Sigmoid colon (tissue), 7 donors: Measurements from ENCODE around the gene KRTAP3-3. TPM values are rescaled to one million over a fixed set of nuclear protein-coding genes. Genes with fewer than 3 reads are reported as not detected.

Experiments
- DNase-seq: peaks from one replicate; pipeline ENCODE4 v3.0.0-alpha.2; 2019
- H3K27ac ChIP-seq, 4 donors: fragments of 200-600 bp; sonication (generic); one replicate each; pipeline ENCODE4 v1.5.1; 2016 to 2019; ENCODE audit warnings: mild to moderate bottlenecking in 1 of 4
- H3K27me3 ChIP-seq, 3 donors: fragments of 200-600 bp; sonication (generic); one replicate each; pipeline ENCODE4 v1.5.1; 2019; ENCODE audit warnings: mild to moderate bottlenecking in 1 of 3
- H3K36me3 ChIP-seq, 4 donors: fragments of 200-600 bp; sonication (generic); one replicate each; pipeline ENCODE4 v1.5.1; 2016 to 2019
- H3K4me1 ChIP-seq, 4 donors: fragments of 200-600 bp; sonication (generic); one replicate each; pipeline ENCODE4 v1.5.1; 2017 to 2019
- H3K4me3 ChIP-seq, 4 donors: fragments of 200-600 bp; sonication (generic); one replicate each; pipeline ENCODE4 v1.5.1; 2017 to 2019; ENCODE audit warnings: mild to moderate bottlenecking in 2 of 4, moderate library complexity in 1 of 4
- H3K9me3 ChIP-seq, 4 donors: fragments of 200-600 bp in 3 of 4; sonication (generic) in 3 of 4; one replicate each; pipeline versions ENCODE4 v1.5.1 to v1.6.1; 2013 to 2019
- EP300 ChIP-seq, 4 donors: sonication (generic); formaldehyde crosslinking; IDR thresholded peaks; one replicate each; pipeline ENCODE4 v1.6.1; 2017; ENCODE audit warnings: antibody characterized with exemption in 4 of 4
- POLR2A ChIP-seq, 2 donors: fragments of 450-650 bp; IDR thresholded peaks; one replicate each; pipeline ENCODE4 v1.6.1; 2016; ENCODE audit warnings: antibody characterized with exemption in 2 of 2, mild to moderate bottlenecking in 2 of 2, moderate library complexity in 2 of 2
- POLR2AphosphoS5 ChIP-seq, 4 donors: sonication (generic); formaldehyde crosslinking; IDR thresholded peaks; one replicate each; pipeline ENCODE4 v1.6.1; 2017; ENCODE audit warnings: antibody characterized with exemption in 4 of 4
- WGBS, 2 donors: extraction: QIAGEN DNeasy Blood & Tissue Kit; methylation state at CpG; one replicate each; pipeline ENCODE4 v1.1.7; 2013; 5-methylcytosine and 5-hydroxymethylcytosine counted together
- intact Hi-C: fragments of 100-400 bp; cut with DNase I; formaldehyde crosslinking; loops from one replicate; pipeline ENCODE4 v1.15.1; 2023
- polyA plus RNA-seq, 3 donors: library from polyadenylated mRNA; stranded (reverse); fragments of 200-250 nt; gene quantifications; one replicate each; pipeline ENCODE4 v1.2.3, GENCODE V29; 2013
- total RNA-seq, 4 donors: library from RNA; depleted of rRNA; stranded (reverse); fragments of >200 nt; gene quantifications; one replicate each; pipeline ENCODE4 v1.1.0, GENCODE V29; 2016
- TF ChIP-seq, protein P1 (sequence below), 4 experiments: fragments of 450-650 bp in 3 of 4; fragments of 200-600 bp in 1 of 4; IDR thresholded peaks; one replicate each; pipeline ENCODE4 v1.5.1; 2016 to 2019; ENCODE audit warnings: antibody characterized with exemption in 4 of 4, mild to moderate bottlenecking in 3 of 4, moderate library complexity in 2 of 4
- donor health status: healthy with polysubstance abuse.
- donor health status: Bipolar disorder and iron deficiency.
- donor health status: healthy.

KRTAP3-3 gene
- total and polyA plus RNA-seq, 7 donors: not detected

DNA sequence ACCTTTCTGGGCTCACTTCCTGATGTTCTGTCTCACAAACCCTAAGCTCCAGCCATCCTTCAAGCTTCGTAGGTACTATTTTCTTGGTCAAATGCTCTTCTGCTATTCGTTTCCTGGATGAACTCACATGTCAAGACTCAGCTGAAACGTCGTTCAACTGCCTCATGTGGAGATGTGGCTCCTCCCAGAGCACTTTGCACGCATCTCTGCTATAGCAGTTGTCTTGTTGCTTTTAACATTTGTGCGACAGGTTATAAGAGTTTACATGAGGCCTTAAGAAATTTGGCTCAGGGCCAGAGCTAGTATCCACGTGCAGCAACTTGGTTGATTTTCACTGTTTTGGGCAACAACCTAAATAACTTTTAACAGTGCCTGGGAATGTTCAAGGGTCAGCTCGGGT lies 7.0 kb downstream of the KRTAP3-3 start:
- DNase-seq: no peak

DNA sequence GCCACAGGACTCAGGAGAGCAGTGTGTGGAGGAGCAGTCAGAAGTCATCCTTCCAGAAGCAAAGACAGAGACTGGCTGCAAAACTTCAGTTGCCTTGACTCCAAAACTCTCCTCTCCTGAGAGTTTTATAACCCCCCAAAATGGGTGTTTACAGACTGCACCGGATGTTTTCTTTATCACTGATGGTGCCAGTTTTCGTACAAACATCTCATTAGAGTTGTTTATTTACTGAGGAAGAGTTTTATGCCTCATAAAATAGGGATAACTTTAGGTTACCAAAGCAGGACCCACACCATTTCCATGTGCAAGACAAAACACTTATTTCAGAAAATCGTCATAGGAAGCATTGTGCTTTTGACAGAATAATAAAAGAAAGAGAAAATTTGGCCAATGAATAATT lies 9.7 kb downstream of the KRTAP3-3 start, which contains the start of gene KRT40:
KRT40 (minus strand) TSS at position 101 of the 400 bp plus-strand sequence; CDS start at position 48, 53 bp downstream.
- no peak within 1 kb of the TSS for H3K27ac ChIP-seq
- intact Hi-C loops: no loop called here
- no peak within 1 kb of the TSS for H3K4me3 ChIP-seq
- no peaks in the 10 kb centered on the region for H3K9me3 ChIP-seq
- DNase-seq: no peak
- TF ChIP-seq POLR2A (IDR thresholded peaks at IDR 0.05) (no peak), POLR2AphosphoS5 (IDR thresholded peaks at IDR 0.05) (no peak), EP300 (IDR thresholded peaks at IDR 0.05) (no peak)
- TF ChIP-seq, protein P1, sequence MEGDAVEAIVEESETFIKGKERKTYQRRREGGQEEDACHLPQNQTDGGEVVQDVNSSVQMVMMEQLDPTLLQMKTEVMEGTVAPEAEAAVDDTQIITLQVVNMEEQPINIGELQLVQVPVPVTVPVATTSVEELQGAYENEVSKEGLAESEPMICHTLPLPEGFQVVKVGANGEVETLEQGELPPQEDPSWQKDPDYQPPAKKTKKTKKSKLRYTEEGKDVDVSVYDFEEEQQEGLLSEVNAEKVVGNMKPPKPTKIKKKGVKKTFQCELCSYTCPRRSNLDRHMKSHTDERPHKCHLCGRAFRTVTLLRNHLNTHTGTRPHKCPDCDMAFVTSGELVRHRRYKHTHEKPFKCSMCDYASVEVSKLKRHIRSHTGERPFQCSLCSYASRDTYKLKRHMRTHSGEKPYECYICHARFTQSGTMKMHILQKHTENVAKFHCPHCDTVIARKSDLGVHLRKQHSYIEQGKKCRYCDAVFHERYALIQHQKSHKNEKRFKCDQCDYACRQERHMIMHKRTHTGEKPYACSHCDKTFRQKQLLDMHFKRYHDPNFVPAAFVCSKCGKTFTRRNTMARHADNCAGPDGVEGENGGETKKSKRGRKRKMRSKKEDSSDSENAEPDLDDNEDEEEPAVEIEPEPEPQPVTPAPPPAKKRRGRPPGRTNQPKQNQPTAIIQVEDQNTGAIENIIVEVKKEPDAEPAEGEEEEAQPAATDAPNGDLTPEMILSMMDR (IDR thresholded peaks at IDR 0.05): no peak
- H3K36me3 ChIP-seq: no peaks in the 10 kb centered on the region
- H3K27me3 ChIP-seq: no peaks in the 10 kb centered on the region
- peaks cover 0 to 8% (median 0%) of the 10 kb centered on the region in 4 donors for H3K4me1 ChIP-seq
- 30 to 49% methylated on average over 3 of the region's 3 CpGs for whole genome bisulfite sequencing, 2 donors

More for the DNA sequence above, 7.0 kb downstream of the KRTAP3-3 start:
- H3K36me3 ChIP-seq: no peaks in the 10 kb centered on the region
- H3K4me3 ChIP-seq: no peak overlapping the region
- TF ChIP-seq POLR2A (IDR thresholded peaks at IDR 0.05) (no peak), EP300 (IDR thresholded peaks at IDR 0.05) (no peak), POLR2AphosphoS5 (IDR thresholded peaks at IDR 0.05) (no peak)
- TF ChIP-seq, protein P1 (IDR thresholded peaks at IDR 0.05): no peak
- 71 to 75% methylated on average over 8 of the region's 8 CpGs for WGBS, 2 donors
- H3K4me1 ChIP-seq: no peaks in the 10 kb centered on the region
- no peaks in the 10 kb centered on the region for H3K27me3 ChIP-seq
- intact Hi-C loops: no loop called here
- H3K27ac ChIP-seq: no peak overlapping the region
- H3K9me3 ChIP-seq: no peaks in the 10 kb centered on the region

DNA sequence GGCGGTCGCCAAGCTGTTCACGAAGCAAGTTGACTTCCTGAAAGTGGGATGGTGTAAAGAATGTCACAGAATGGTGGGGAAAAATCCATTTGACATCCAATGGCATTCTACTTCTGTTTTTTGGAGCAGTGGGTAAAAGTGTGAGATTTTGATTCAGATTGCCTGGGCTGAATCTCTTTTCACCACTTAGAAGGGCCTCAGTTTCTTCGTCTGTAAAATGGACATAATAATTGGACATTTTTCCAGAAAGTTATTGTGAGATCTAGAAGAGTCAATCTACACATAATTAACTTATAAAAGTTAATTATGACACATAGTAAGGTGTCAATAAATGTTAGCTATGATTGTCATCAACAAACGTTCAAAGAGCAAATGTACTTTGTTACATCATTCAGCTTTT lies 12.8 kb downstream of the KRTAP3-3 start:
- DNase-seq: no peak
- Histone ChIP-seq H3K36me3 (no peaks in the 10 kb centered on the region), H3K27me3 (peaks cover 0 to 6% (median 0%) of the 10 kb centered on the region in 3 donors), H3K4me3 (no peak overlapping the region), H3K9me3 (no peaks in the 10 kb centered on the region), H3K4me1 (peaks cover 0 to 8% (median 0%) of the 10 kb centered on the region in 4 donors), H3K27ac (no peak overlapping the region)
- TF ChIP-seq POLR2AphosphoS5 (IDR thresholded peaks at IDR 0.05) (no peak), POLR2A (IDR thresholded peaks at IDR 0.05) (no peak), EP300 (IDR thresholded peaks at IDR 0.05) (no peak)
- TF ChIP-seq, protein P1 (IDR thresholded peaks at IDR 0.05): no peak
- 60 to 68% methylated on average over 5 of the region's 5 CpGs for WGBS, 2 donors
- intact Hi-C loops: no loop called here

DNA sequence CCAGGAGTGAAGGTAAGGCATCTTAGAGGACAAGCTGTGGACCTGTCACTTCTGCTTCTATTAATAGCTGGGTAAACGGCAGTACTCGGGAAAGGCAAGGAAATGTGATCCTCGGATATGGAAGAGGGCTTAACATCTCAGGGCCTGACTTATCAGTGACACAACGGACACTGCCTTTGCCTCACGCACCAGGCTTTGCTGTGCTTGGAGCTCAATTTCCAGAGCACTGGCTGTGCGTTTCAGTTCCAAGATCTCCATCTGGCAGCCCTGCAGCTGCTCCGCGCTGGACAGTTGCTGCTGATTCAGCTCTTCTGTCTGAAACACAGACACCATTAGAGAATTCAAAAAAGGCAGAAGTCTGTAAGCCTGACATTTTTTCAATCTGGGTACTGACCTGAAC lies 13.4 kb downstream of the KRTAP3-3 start:
- DNase-seq: no peak
- Histone ChIP-seq H3K36me3 (no peaks in the 10 kb centered on the region), H3K27me3 (peaks cover 0 to 7% (median 0%) of the 10 kb centered on the region in 3 donors), H3K9me3 (no peaks in the 10 kb centered on the region), H3K4me3 (no peak overlapping the region), H3K4me1 (peaks cover 0 to 8% (median 0%) of the 10 kb centered on the region in 4 donors), H3K27ac (no peak overlapping the region)
- WGBS, 2 donors: 63 to 79% methylated on average over 8 of the region's 8 CpGs
- intact Hi-C loops: no loop called here
- TF ChIP-seq EP300 (IDR thresholded peaks at IDR 0.05) (no peak), POLR2A (IDR thresholded peaks at IDR 0.05) (no peak), POLR2AphosphoS5 (IDR thresholded peaks at IDR 0.05) (no peak)
- TF ChIP-seq, protein P1 (IDR thresholded peaks at IDR 0.05): no peak

DNA sequence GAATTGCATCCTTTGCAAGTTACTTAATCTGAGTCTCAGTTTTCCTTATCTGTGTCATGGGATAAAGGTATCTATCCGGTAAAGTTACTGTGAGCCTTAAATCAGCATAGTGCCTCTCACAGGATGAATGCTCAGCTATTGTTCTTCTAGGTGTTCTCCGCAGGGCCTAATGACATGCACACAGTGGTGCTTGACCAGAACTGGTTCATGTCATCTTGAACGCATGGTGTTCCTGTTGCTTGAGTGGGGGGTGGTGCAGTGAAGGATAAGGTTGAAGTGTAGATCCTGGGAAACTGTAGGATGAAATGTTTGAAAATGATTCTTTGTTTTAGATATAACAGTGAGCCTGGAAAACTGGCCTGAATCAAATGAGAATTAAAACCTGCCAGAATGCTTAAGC lies 13.8 kb downstream of the KRTAP3-3 start:
- intact Hi-C loops: no loop called here
- TF ChIP-seq, protein P1 (IDR thresholded peaks at IDR 0.05): no peak
- no peak for TF ChIP-seq EP300 (IDR thresholded peaks at IDR 0.05)
- no peak for TF ChIP-seq POLR2A (IDR thresholded peaks at IDR 0.05)
- 92 to 96% methylated on average over 3 of the region's 3 CpGs for WGBS, 2 donors
- H3K9me3 ChIP-seq: no peaks in the 10 kb centered on the region
- peaks cover 0 to 7% (median 0%) of the 10 kb centered on the region in 3 donors for H3K27me3 ChIP-seq
- H3K4me3 ChIP-seq: no peak overlapping the region
- no peak overlapping the region for H3K27ac ChIP-seq
- H3K36me3 ChIP-seq: no peaks in the 10 kb centered on the region
- H3K4me1 ChIP-seq: peaks cover 0 to 8% (median 0%) of the 10 kb centered on the region in 4 donors
- DNase-seq: no peak
